ENCODE results near the gene DERA.

DNA sequence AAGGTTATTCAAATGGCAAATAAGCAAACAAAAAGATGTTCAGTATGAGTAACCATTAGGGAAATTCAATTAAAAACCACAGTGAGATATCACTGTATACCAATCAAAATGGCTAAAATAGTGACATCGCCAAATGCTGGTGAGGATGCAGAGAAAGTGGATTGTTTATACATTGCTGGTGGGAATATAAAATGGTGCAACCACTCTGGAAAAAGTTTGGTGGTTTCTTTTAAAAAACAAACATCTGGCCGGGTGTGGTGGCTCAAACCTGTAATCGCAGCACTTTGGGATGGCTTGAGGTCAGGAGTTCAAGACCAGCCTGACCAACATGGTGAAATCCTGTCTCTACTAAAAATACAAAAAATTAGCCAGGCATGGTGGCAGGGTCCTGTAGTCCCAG is 42.9 kb upstream of the DERA start:
- TF ChIP-seq, protein P1, sequence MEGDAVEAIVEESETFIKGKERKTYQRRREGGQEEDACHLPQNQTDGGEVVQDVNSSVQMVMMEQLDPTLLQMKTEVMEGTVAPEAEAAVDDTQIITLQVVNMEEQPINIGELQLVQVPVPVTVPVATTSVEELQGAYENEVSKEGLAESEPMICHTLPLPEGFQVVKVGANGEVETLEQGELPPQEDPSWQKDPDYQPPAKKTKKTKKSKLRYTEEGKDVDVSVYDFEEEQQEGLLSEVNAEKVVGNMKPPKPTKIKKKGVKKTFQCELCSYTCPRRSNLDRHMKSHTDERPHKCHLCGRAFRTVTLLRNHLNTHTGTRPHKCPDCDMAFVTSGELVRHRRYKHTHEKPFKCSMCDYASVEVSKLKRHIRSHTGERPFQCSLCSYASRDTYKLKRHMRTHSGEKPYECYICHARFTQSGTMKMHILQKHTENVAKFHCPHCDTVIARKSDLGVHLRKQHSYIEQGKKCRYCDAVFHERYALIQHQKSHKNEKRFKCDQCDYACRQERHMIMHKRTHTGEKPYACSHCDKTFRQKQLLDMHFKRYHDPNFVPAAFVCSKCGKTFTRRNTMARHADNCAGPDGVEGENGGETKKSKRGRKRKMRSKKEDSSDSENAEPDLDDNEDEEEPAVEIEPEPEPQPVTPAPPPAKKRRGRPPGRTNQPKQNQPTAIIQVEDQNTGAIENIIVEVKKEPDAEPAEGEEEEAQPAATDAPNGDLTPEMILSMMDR (IDR thresholded peaks at IDR 0.05) = no peak
- TF ChIP-seq POLR2A (IDR thresholded peaks at IDR 0.05) = no peak

Data from vagina (tissue), 2 donors.